ENCODE measurements around the gene MAP3K3. TPM values are rescaled to one million over a fixed set of nuclear protein-coding genes. Genes with fewer than 3 reads are reported as not detected.

MAP3K3 gene
- total and polyA plus RNA-seq, 9 of the 15 experiments (the other 6 are each of a cell fraction or from before 2014, with no cell fraction given), result 0.69 to 16.5 (median 12.1) TPM

- TF ChIP-seq KDM1A (IDR thresholded peaks at IDR 0.05), result peak; percentile 92 to 95
- TF ChIP-seq SAFB (IDR thresholded peaks at IDR 0.05; ENCODE audit: borderline replicate concordance, low read depth, low read length), result no peak
- peak; percentile 89 to 95 for TF ChIP-seq MAZ (CRISPR knock-in tag; conservative IDR thresholded peaks at IDR 0.05 in 1 of 2, IDR thresholded peaks at IDR 0.05 in 1 of 2)
- TF ChIP-seq HNRNPLL (IDR thresholded peaks at IDR 0.05; ENCODE audit: low read depth, low read length, poor library complexity, severe bottlenecking), result peak; percentile 87
- TF ChIP-seq ETS2 (tag; IDR thresholded peaks at IDR 0.05; ENCODE audit: borderline replicate concordance, poor library complexity, severe bottlenecking), result no peak
- TF ChIP-seq ZC3H11A (IDR thresholded peaks at IDR 0.05; ENCODE audit: low read depth, low read length), result no peak
- TF ChIP-seq C11orf30 (IDR thresholded peaks at IDR 0.05; ENCODE audit: low read depth), result no peak
- TF ChIP-seq, protein P1, sequence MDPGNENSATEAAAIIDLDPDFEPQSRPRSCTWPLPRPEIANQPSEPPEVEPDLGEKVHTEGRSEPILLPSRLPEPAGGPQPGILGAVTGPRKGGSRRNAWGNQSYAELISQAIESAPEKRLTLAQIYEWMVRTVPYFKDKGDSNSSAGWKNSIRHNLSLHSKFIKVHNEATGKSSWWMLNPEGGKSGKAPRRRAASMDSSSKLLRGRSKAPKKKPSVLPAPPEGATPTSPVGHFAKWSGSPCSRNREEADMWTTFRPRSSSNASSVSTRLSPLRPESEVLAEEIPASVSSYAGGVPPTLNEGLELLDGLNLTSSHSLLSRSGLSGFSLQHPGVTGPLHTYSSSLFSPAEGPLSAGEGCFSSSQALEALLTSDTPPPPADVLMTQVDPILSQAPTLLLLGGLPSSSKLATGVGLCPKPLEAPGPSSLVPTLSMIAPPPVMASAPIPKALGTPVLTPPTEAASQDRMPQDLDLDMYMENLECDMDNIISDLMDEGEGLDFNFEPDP (CRISPR knock-in tag; IDR thresholded peaks at IDR 0.05), result no peak
- no peak for TF ChIP-seq ZNF551 (CRISPR knock-in tag; IDR thresholded peaks at IDR 0.05)
- no peak for TF ChIP-seq MAFF (IDR thresholded peaks at IDR 0.05; ENCODE audit: low read length)
- TF ChIP-seq USF1 (CRISPR knock-in tag; IDR thresholded peaks at IDR 0.05), result no peak
- TF ChIP-seq RNF2 (IDR thresholded peaks at IDR 0.05), result no peak
- no peak for TF ChIP-seq NCOA2 (IDR thresholded peaks at IDR 0.05; ENCODE audit: partially characterized antibody in 2 of 2)
Measured at GRCh38 chr17:63621684-63622573, at the start of gene MAP3K3 (continued).
